NB4 (cell line): ENCODE data around the gene MXD4.

Source experiments
- MYC ChIP-seq: IDR thresholded peaks from 2 replicates; pipeline ENCODE4 v1.6.1; 2011; ENCODE audit warnings: low read depth, low read length
- POLR2A ChIP-seq: IDR thresholded peaks from 2 replicates; pipeline ENCODE4 v1.6.1; 2011; ENCODE audit warnings: mild to moderate bottlenecking; ENCODE audit not compliant: insufficient read length; ENCODE audit errors: extremely low read depth
- TF ChIP-seq, protein P1 (sequence below): IDR thresholded peaks from one replicate; pipeline ENCODE4 v1.5.1; 2012; ENCODE audit warnings: low read depth, low read length

DNA sequence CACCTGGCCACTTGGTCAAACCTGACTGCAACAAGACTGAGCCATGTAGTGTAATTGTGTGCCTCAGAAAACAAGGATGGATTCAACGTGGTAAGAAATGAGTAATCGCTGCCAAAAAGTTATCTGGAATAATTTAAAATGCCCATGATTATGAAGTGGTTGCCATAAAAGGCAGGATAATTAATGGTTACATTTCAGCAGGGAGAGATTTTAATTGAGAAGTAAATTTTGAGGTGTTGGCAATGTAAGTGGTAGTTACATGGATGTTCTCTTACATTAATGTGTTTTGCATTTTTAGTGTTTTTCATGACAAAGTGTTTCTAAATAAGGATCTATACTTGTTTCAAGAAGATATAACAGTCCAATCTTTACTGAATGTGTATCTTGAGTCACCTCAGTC lies 35.6 kb downstream of the MXD4 start:
- TF ChIP-seq, protein P1, sequence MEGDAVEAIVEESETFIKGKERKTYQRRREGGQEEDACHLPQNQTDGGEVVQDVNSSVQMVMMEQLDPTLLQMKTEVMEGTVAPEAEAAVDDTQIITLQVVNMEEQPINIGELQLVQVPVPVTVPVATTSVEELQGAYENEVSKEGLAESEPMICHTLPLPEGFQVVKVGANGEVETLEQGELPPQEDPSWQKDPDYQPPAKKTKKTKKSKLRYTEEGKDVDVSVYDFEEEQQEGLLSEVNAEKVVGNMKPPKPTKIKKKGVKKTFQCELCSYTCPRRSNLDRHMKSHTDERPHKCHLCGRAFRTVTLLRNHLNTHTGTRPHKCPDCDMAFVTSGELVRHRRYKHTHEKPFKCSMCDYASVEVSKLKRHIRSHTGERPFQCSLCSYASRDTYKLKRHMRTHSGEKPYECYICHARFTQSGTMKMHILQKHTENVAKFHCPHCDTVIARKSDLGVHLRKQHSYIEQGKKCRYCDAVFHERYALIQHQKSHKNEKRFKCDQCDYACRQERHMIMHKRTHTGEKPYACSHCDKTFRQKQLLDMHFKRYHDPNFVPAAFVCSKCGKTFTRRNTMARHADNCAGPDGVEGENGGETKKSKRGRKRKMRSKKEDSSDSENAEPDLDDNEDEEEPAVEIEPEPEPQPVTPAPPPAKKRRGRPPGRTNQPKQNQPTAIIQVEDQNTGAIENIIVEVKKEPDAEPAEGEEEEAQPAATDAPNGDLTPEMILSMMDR = no peak
- no peak for TF ChIP-seq POLR2A
- no peak for TF ChIP-seq MYC
